SKM-1 treated with dmso at 0.1 percent for 144 hours (cell line): ENCODE data around the gene AARS2.

ENCODE experiments used
- DNase-seq: peaks from one replicate; lab custom pipeline; 2025; ENCODE audit not compliant: unreplicated experiment; lab: John Stamatoyannopoulos, UW

AARS2 gene

DNA sequence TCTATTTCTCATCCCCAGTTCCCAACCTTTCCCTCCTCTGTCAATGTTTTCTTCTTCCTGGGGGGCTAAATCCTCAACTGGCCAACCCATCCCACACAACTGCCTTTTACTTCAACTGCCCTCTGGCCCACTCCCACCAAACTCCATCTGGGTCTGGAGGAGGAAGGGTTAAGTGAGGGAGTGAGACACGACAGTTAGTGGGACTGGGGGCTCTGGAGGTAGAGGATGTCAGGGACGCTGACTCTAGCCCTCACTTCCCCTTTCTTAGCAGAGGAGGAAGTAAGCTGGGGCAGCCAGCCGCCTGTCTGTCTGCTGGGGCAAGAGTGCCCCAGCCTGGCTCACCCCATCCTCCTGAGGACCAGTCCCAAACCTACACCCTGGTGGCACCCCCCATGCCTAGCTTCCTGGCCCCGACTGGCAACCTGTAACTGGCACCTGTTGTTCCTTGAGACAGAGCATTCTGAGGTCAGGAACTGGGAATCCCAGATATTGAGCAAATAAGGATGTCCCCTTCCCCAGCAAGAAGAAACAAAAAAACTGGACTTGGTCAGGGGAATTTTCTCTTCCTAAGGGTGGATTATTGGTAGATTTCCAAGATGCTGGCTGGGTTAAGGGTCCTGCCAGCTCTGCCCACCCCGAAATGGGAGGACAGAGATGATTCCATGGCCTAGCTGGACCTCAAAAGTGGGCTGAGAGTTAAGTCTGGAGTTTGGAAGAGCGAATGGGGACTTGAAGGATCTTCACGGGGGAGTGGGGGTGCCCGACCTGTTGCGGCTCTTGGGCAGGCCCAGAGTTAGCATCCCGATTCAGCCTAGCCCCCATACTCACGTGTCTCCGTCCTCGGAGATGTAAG lies 48.8 kb downstream of the AARS2 start:
- DNase-seq, result peak; percentile 89

- DNase-seq, result no peak
Observed at GRCh38 chr6:44263354-44264100, 49.6 kb downstream of the AARS2 start.

DNA sequence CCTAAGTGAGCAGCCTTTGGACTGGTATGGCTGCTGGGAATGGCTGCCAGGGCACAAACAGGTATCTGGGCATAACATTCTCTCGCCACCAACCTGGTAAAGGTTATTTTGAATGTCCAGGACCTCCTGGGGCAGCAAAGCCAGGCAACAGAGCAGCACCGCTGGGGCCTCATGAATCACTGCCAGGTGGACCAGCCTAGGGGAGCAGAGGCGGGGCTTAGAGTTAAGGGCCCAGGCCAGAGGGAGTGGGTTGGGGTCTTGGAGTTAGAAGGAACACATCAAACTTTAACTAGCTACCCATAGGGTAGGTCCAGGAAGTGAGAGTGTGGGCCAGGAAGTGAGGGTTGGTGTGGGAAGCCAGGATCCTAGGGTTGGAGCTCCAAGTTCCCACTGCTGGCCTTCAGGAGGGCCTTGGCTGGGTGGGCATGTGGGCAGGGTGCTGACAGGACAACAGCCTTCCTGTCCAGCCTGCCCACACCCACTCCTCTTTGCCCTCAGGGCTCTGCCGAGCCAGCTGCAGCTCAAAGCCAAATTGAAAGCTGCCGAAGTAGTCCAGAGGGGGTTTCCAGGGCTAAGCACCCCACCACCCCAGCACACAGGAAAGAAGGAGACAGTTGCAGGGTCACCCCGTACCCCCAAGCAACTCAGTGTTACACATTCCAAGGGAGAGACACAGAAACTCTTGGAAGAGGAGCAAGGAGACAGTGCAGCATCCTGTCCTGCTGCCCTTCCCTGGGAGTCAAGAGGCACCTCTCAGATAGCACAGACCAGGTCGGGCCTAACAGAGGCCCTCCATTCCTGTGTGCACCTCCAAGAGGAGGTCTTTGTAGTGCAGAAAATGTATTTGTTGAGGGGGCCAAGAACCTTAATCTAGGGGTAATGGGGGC lies 50.4 kb downstream of the AARS2 start:
- DNase-seq, result no peak

GRCh38 chr6:44261581-44261980 lies 51.6 kb downstream of the AARS2 start:
- no peak for DNase-seq

GRCh38 chr6:44260451-44261297 lies 52.5 kb downstream of the AARS2 start:
- no peak for DNase-seq

GRCh38 chr6:44260011-44260410 lies 53.1 kb downstream of the AARS2 start:
- DNase-seq, result no peak

DNA sequence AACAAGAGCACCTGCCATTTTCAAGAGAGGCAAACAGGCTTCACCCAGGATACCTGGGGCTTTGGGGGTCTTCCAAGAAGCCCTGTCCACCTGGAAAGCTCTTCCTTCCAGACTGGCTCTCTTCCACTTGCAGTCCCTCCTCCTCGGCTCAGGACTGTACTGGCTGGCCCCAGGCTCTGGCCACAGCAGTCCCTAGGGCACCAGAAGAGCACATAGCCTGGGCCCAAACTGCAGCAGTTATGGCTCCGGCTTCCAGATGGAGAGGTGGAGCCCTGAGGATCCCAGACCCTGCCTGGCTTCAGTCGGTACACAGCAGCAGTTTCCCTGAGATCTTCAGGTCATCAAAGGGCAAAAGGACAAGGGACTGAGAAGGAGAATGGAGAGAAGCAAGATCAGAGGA lies 54.2 kb downstream of the AARS2 start:
- no peak for DNase-seq

- DNase-seq, result no peak
Observed at GRCh38 chr6:44258325-44258863, 54.8 kb downstream of the AARS2 start.

DNA sequence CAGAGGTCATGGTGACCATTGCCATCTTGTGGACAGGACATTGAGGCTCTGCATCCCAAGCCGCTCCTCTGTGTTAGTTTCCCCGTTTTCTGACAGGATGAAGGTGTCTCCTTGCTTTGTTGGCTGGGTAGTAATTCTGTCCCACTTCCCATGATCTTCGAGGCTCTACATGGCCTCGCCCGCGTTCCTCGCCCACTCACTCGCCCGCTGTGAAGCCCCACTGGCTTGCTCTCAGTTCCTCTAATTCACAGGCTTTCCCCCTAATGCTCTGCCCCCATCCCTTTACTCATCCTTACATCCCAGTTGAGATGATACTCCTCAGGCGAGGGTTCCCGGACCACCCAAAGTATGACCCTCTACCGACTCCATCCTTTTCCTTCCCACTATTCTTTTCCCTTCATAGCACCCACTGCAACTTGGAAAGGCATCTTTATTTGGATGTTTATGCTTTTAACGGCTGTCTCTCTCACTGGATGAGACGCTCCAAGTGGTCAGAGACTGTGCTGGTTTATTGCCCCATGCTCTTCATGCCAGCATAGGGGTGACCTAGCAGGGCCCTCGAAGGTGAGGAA lies 55.3 kb downstream of the AARS2 start:
- DNase-seq, result no peak

GRCh38 chr6:44257025-44257752 lies 56.0 kb downstream of the AARS2 start, which contains the start of gene SLC35B2:
SLC35B2 (minus strand) TSS chr6:44257528; CDS start chr6:44257410, 118 bp downstream.
- DNase-seq, result peak; percentile 65

DNA sequence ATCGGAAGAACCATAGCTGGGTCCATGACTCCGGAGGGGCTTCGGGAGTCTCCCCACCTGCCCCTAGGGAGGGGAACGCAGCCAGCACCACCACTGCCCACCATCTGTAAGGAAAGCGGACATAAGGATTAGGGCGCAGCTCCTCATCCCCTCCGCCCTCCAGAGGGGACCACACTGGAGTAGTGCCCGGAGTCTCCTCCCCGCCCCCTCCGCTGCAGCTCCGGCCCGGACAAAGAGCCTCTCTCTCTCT lies 56.4 kb downstream of the AARS2 start:
- no peak for DNase-seq

DNA sequence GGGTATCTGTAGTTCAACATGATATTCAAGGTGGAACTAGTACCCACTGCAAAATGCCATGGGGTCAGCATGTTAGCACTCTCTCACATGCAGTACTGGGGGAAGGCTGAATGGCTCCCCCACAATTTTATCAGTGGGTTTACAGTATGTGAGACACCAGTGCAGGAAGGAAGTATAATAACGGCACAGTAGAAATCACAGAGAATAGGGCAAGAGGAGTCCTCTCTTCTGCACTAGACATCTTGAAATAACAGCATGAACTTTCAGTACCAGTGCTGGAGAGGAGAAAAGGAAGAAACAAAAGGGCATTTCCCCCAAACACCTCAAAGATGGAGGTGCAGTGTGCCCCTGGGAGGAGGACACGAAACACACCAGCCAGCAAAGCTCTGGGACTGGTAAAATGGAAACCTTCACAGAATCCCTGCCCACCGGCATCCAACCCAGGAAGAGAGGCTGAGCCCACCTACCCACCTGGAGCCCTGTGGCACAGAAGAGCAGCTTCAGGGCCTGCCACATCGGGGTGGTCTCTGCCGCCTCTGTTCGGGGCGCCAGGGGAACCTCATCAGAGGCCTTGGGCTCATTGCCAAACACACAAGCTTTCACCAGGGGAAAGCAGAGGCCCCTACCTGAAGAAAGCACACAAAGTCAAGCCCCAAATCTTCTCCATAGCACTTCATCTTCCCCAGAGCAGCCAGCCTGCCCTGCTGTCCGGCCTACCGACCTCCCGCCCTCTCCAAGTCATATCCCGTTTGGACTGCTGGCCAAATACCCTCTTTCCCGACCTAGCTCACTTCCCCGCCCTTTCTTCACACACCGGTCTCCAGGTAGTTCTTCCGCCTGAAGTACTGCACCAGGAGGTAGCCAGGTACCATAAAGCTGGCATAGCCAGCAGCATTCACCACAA lies 57.0 kb downstream of the AARS2 start:
- DNase-seq, result no peak

GRCh38 chr6:44255105-44255808 lies 57.9 kb downstream of the AARS2 start:
- no peak for DNase-seq

DNA sequence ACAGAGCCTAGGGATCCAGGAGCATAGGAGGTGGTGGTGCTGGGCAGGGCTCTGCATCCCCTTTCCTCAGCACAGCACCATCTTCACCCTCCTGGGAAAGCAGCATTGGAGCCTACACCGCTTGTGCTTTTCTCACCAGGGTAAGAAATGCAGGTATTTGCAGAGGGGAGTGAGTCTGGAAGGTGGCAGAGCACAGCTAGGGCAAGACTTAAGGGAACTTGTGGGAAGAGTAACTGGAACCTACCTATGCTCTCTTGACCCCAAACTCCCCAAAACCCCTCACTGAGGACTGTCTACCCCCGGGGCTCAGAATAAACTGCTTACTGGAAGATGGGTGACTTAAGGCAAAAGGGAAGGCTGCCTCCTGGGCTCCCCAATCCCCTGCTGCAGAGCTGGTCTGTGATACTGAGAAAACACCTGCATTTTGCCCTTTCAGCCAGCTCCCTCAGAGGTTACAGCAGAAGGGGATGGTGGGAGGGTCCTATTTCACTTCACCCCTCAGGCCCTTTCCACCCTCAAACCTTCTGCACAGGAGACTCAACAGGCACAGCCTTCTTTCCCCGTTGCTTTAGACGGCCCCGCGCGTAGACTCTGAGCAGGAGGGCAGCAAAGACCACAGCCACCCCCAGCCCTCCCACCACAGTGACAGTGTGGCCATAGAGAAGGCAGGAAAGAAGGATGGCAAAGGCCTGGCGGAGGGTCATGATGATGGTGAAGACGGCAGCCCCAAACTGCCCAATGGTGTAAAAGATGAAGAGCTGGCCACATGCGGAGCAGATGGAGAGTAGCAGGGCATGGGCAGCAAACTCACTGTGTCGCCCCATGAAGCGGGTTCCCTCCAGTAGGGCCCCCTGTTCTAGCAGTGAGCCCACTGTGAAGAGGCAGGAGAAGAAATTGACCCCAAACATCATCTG lies 58.7 kb downstream of the AARS2 start:
- no peak for DNase-seq

DNA sequence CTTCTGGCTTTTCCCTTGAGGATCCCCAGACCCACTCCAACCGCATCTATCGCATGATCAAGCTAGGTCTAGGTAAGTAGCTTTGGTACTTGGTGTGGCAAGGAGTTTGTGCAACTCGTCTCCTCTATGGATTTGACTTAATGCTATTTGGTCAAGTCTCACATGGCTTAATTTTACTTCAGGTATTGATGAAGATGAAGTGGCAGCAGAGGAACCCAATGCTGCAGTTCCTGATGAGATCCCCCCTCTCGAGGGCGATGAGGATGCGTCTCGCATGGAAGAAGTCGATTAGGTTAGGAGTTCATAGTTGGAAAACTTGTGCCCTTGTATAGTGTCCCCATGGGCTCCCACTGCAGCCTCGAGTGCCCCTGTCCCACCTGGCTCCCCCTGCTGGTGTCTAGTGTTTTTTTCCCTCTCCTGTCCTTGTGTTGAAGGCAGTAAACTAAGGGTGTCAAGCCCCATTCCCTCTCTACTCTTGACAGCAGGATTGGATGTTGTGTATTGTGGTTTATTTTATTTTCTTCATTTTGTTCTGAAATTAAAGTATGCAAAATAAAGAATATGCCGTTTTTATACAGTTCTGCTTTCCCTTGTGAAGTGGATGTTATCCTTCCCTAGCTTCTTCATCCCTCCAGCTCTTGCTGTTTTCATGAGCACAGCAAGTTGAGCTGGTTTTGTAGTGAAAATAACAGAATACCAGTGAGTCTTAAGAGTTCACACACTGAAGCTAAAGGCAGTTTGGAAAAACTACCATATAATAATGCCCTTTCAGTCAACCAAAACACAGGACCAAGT lies 59.6 kb downstream of the AARS2 start:
- peak; percentile 19 for DNase-seq
